H54 (cell line): Measurements from ENCODE around the gene RRAS.

ENCODE experiments used
- DNase-seq: peaks from one replicate; pipeline ENCODE4 v3.0.0; 2011; ENCODE audit warnings: low spot score, mixed read lengths; ENCODE audit not compliant: insufficient read length
- FAIRE-seq: peaks from 3 replicates; lab custom pipeline; 2011; peaks lifted over from hg19 to GRCh38; lab: Jason Lieb, UNC
- POLR2A ChIP-seq: IDR thresholded peaks from 2 replicates; pipeline ENCODE4 v1.6.1; 2011; ENCODE audit warnings: low read depth, mild to moderate bottlenecking, low read length

Gene RRAS

GRCh38 chr19:49665351-49666119, 25.6 kb upstream of the RRAS start, which contains the start of the genes BCL2L12 and IRF3:
Gene BCL2L12, plus strand, starts transcription at chr19:49665933. Its CDS starts 760 bp downstream, at chr19:49666693.
Gene IRF3, minus strand, starts transcription at chr19:49665857. Its CDS starts 1,019 bp downstream, at chr19:49664838.
- peak; percentile 72 for TF ChIP-seq POLR2A
- peak; percentile 95 for DNase-seq
- FAIRE-seq: no peak

- DNase-seq (no peak), FAIRE-seq (no peak)
- TF ChIP-seq POLR2A: no peak
Observed at GRCh38 chr19:49665036-49665350, 25.1 kb upstream of the RRAS start.

GRCh38 chr19:49664171-49665035, 24.5 kb upstream of the RRAS start:
- TF ChIP-seq POLR2A: peak; percentile 75; the same call in 1 of the 2 replicates
- DNase-seq (peak; percentile 91), FAIRE-seq (no peak)

GRCh38 chr19:49663224-49663623, 23.3 kb upstream of the RRAS start:
- DNase-seq (no peak), FAIRE-seq (no peak)
- no peak for TF ChIP-seq POLR2A

- FAIRE-seq (no peak), DNase-seq (no peak)
- no peak for TF ChIP-seq POLR2A
Observed at GRCh38 chr19:49662011-49662410, 22.1 kb upstream of the RRAS start.

GRCh38 chr19:49660338-49660961, 20.5 kb upstream of the RRAS start:
- no peak for FAIRE-seq
- DNase-seq: no peak
- no peak for TF ChIP-seq POLR2A

- TF ChIP-seq POLR2A: no peak
- no peak for DNase-seq
- FAIRE-seq: no peak
Observed at GRCh38 chr19:49658566-49659442, 18.9 kb upstream of the RRAS start.

GRCh38 chr19:49658139-49658517, 18.2 kb upstream of the RRAS start:
- FAIRE-seq (no peak), DNase-seq (no peak)
- TF ChIP-seq POLR2A: no peak

GRCh38 chr19:49657493-49658138, 17.7 kb upstream of the RRAS start:
- no peak for FAIRE-seq
- DNase-seq: no peak
- no peak for TF ChIP-seq POLR2A

GRCh38 chr19:49656456-49657109, 16.6 kb upstream of the RRAS start:
- FAIRE-seq (no peak), DNase-seq (no peak)
- no peak for TF ChIP-seq POLR2A

GRCh38 chr19:49655570-49656455, 15.9 kb upstream of the RRAS start:
- DNase-seq (no peak), FAIRE-seq (no peak)
- no peak for TF ChIP-seq POLR2A
